Endothelial cell of umbilical vein (primary cell): ENCODE measurements around the gene PRX. TPM values are rescaled to one million over a fixed set of nuclear protein-coding genes. Genes with fewer than 3 reads are reported as not detected.

Experiments used
- BruUV-seq: library from RNA; stranded (reverse); fragments of 400-500 nt; replicated peaks from 2 replicates; lab custom pipeline; 2021; lab: Mats Ljungman, UMichigan
- CTCF ChIA-PET: fragments of 300-600, 350-600 bp; sonication (Branson Sonifier 250); formaldehyde crosslinking; loops from one replicate; lab custom pipeline; 2021; ENCODE audit warnings: antibody characterized with exemption, inconsistent platforms; lab: Charles Lee
- POLR2A ChIA-PET: fragments of 300-600, 350-600 bp; sonication (Branson Sonifier 250); formaldehyde crosslinking; loops from one replicate; lab custom pipeline; 2021; ENCODE audit warnings: antibody characterized with exemption, inconsistent platforms; lab: Charles Lee
- DNase-seq: peaks from one replicate; pipeline ENCODE4 v3.0.0-alpha.2; 2011; ENCODE audit warnings: low read depth, low spot score
- FAIRE-seq: peaks from 2 replicates; lab custom pipeline; 2011; peaks lifted over from hg19 to GRCh38; lab: Jason Lieb, UNC
- H2AFZ ChIP-seq: 2 replicates; pipeline ENCODE4 v1.6.0; 2012; ENCODE audit warnings: low read depth, low read length, control low read depth, inconsistent platforms
- H3K27ac ChIP-seq: 2 replicates; pipeline ENCODE4 v1.5.1; 2011; ENCODE audit warnings: low read depth, mild to moderate bottlenecking, control low read depth, low read length, moderate library complexity; ENCODE audit not compliant: insufficient read depth
- H3K27me3 ChIP-seq, 2 experiments: 2 replicates each; pipeline versions ENCODE4 v1.6.0 to v1.6.1; 2011; ENCODE audit warnings: low read length in 2 of 2, mixed read lengths in 1 of 2; ENCODE audit not compliant: control insufficient read depth in 2 of 2, insufficient read depth in 2 of 2
- H3K36me3 ChIP-seq, 2 experiments: 2 replicates in 1 of 2; 3 replicates in 1 of 2; pipeline ENCODE4 v1.5.1; 2011; ENCODE audit warnings: low read length in 2 of 2, mild to moderate bottlenecking in 1 of 2, moderate library complexity in 1 of 2; ENCODE audit not compliant: control insufficient read depth in 2 of 2, insufficient read depth in 2 of 2; ENCODE audit errors: extremely low read depth in 1 of 2
- H3K4me1 ChIP-seq: 3 replicates; pipeline ENCODE4 v1.5.1; 2011; ENCODE audit warnings: mild to moderate bottlenecking, low read length; ENCODE audit not compliant: control insufficient read depth, insufficient read depth; ENCODE audit errors: extremely low read depth
- H3K4me2 ChIP-seq: 2 replicates; pipeline ENCODE4 v1.6.1; 2011; ENCODE audit warnings: low read length, control low read depth, mixed read lengths; ENCODE audit not compliant: insufficient read depth
- H3K4me3 ChIP-seq, 3 experiments: fragments of 200-600 bp in 1 of 3; sonication (generic), shearing (Covaris generic) in 1 of 3; replicated peaks in 1 of 3; 2 replicates each; pipeline ENCODE4 v1.5.1; 2011 to 2016; ENCODE audit warnings: control low read depth in 3 of 3, low read length in 3 of 3, mild to moderate bottlenecking in 2 of 3, inconsistent platforms in 1 of 3, low read depth in 1 of 3, moderate library complexity in 1 of 3; ENCODE audit not compliant: insufficient read depth in 1 of 3
- H3K79me2 ChIP-seq: 2 replicates; pipeline ENCODE4 v1.6.0; 2012; ENCODE audit warnings: low read length, inconsistent platforms; ENCODE audit not compliant: control insufficient read depth, insufficient read depth
- H3K9ac ChIP-seq: replicated peaks from 2 replicates; pipeline ENCODE3; 2011; ENCODE audit warnings: low read length, control low read depth; ENCODE audit not compliant: insufficient read depth; ENCODE audit errors: extremely low read depth
- H3K9me1 ChIP-seq: replicated peaks from 3 replicates; pipeline ENCODE4 v1.6.0; 2011; ENCODE audit warnings: mild to moderate bottlenecking, low read length; ENCODE audit not compliant: control insufficient read depth, insufficient read depth; ENCODE audit errors: extremely low read depth
- H3K9me3 ChIP-seq: replicated peaks from 2 replicates; pipeline ENCODE4 v1.5.1; 2012; ENCODE audit warnings: low read length, inconsistent platforms; ENCODE audit not compliant: control insufficient read depth, insufficient read depth
- H4K20me1 ChIP-seq: replicated peaks from 2 replicates; pipeline ENCODE3; 2011; ENCODE audit warnings: mild to moderate bottlenecking, low read length; ENCODE audit not compliant: control insufficient read depth, insufficient read depth; ENCODE audit errors: extremely low read depth
- CTCF ChIP-seq, 2 donors: IDR thresholded peaks; 1 replicate in 1 of 2; 2 replicates in 1 of 2; pipeline ENCODE4 v1.5.1; 2011; ENCODE audit warnings: low read length in 2 of 2, mild to moderate bottlenecking in 2 of 2, moderate library complexity in 2 of 2, control low read depth in 1 of 2, inconsistent platforms in 1 of 2, low read depth in 1 of 2; ENCODE audit not compliant: insufficient read depth in 1 of 2; ENCODE audit errors: extremely low read depth in 1 of 2
- EZH2 ChIP-seq: IDR thresholded peaks from 2 replicates; pipeline ENCODE4 v1.6.1; 2012; ENCODE audit warnings: borderline replicate concordance, low read depth, mild to moderate bottlenecking, moderate library complexity, low read length, inconsistent platforms; ENCODE audit not compliant: severe bottlenecking
- FOS ChIP-seq: IDR thresholded peaks from 2 replicates; pipeline ENCODE4 v1.6.1; 2011; ENCODE audit warnings: mild to moderate bottlenecking, low read length, moderate library complexity, borderline replicate concordance; ENCODE audit not compliant: insufficient read depth
- GATA2 ChIP-seq: IDR thresholded peaks from 2 replicates; pipeline ENCODE4 v1.7.0; 2011; ENCODE audit warnings: low read depth, mild to moderate bottlenecking, moderate library complexity, mixed read lengths, low read length; ENCODE audit not compliant: insufficient read length, insufficient read depth
- JUN ChIP-seq: IDR thresholded peaks from 2 replicates; pipeline ENCODE4 v1.6.1; 2011; ENCODE audit warnings: borderline replicate concordance, low read depth; ENCODE audit not compliant: insufficient read length, insufficient read depth
- MYC ChIP-seq: IDR thresholded peaks from one replicate; pipeline ENCODE4 v1.6.1; 2011; ENCODE audit warnings: mild to moderate bottlenecking, low read depth, low read length
- POLR2A ChIP-seq: IDR thresholded peaks from 2 replicates; pipeline ENCODE4 v1.6.1; 2012; ENCODE audit warnings: low read depth, mild to moderate bottlenecking, control low read depth, low read length
- POLR2AphosphoS5 ChIP-seq: IDR thresholded peaks from 2 replicates; pipeline ENCODE4 v1.6.1; 2012; ENCODE audit warnings: low read depth, mild to moderate bottlenecking, control low read depth, low read length, moderate library complexity; ENCODE audit not compliant: insufficient read depth
- dilution Hi-C: fragments of 300-500 bp; cut with MboI; formaldehyde crosslinking; loops from one replicate; pipeline ENCODE4 v1.15.0; 2019; ENCODE audit warnings: low sequenced_read_pairs; ENCODE audit not compliant: extremely low pct_ligation_motif_present
- intact Hi-C: fragments of 100-400 bp; cut with micrococcal nuclease; formaldehyde crosslinking; loops from one replicate; pipeline ENCODE4 v1.10.0; 2022
- polyA plus RNA-seq, 4 experiments: library from polyadenylated mRNA; depleted of rRNA in 3 of 4; stranded (reverse) in 3 of 4; unstranded in 1 of 4; fragments of >200 nt; gene quantifications; 2 replicates each; pipeline versions ENCODE4 v1.2.1 to v1.2.3, GENCODE V29; 2011 to 2012; ENCODE audit warnings: missing spikeins in 1 of 4
- total RNA-seq: library from RNA; stranded (reverse); gene quantifications from 2 replicates; pipeline ENCODE4 v1.2.3, GENCODE V29; 2021
- TF ChIP-seq, protein P1 (sequence below): IDR thresholded peaks from 2 replicates; pipeline ENCODE4 v1.6.1; 2011; ENCODE audit not compliant: insufficient read depth, insufficient read length

The PRX gene
- total and polyA plus RNA-seq, 2 donors (not counting 3 experiments of a cell fraction or from before 2014, with no cell fraction given): 0.80 to 1.3 TPM

DNA sequence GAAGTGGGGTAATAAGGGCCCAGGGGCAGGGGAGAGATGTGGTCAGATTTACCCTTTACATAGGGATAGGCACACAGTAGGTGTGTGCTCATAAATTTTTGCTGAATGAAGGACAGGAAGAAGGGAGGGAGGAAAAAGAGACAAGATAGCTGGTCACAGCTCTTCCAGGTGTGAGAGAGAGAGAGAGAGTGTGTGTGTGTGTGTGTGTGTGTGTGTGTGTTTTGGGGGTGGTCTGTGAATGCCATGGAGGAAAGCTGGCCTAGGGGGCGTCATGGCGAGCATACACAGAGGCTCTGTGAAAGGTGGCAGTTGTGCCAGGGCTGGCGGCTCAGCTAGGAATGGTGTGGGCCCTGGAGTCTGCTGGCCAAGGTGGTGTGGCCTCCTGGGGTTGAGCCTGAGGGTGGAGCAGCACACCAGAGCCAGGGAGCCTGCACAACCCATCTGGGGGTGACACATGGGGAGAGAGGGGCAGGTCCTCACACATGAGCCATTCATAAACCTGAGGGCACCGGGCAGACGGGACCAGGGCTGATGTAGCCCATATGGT is 6.0 kb upstream of the PRX start:
- no peaks in the 10 kb centered on the region for H3K9me3 ChIP-seq
- no peak overlapping the region for H2AFZ ChIP-seq
- no TSS peak for BruUV-seq
- FAIRE-seq (no peak), DNase-seq (no peak)
- no peak for TF ChIP-seq POLR2A
- TF ChIP-seq, protein P1, sequence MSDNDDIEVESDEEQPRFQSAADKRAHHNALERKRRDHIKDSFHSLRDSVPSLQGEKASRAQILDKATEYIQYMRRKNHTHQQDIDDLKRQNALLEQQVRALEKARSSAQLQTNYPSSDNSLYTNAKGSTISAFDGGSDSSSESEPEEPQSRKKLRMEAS: no peak
- TF ChIP-seq FOS: no peak
- TF ChIP-seq EZH2: no peak
- no peak for TF ChIP-seq CTCF (IDR thresholded peaks at IDR 0.05; ENCODE audit: extremely low read depth in 1 of 2, insufficient read depth in 1 of 2, low read depth in 1 of 2, low read length in 2 of 2)
- TF ChIP-seq JUN: no peak
- no peak for TF ChIP-seq POLR2AphosphoS5
- no peak for TF ChIP-seq GATA2
- no peak for TF ChIP-seq MYC
- dilution Hi-C loops (no loop called here), intact Hi-C loops (no loop called here)
- H3K79me2 ChIP-seq: peaks cover 20% of the 10 kb centered on the region
- ChIA-PET POLR2A (no interaction called here), CTCF (interaction anchor here (3.7 kb wide), 1 partner anchor 46 kb away, joined by 43 read pairs; the partner anchor contains the start of genes BLVRB and SPTBN4)
- H3K4me1 ChIP-seq: peaks cover 21% of the 10 kb centered on the region
- H3K4me2 ChIP-seq: no peak overlapping the region
- no peak overlapping the region for H3K9ac ChIP-seq
- peaks cover 8 to 9% of the 10 kb centered on the region in 2 experiments for H3K36me3 ChIP-seq
- no peak overlapping the region for H3K4me3 ChIP-seq
- no peak overlapping the region for H3K27ac ChIP-seq
- H4K20me1 ChIP-seq: no peaks in the 10 kb centered on the region
- H3K9me1 ChIP-seq: no peaks in the 10 kb centered on the region
- H3K27me3 ChIP-seq: no peaks in the 10 kb centered on the region
